ENCODE data around the gene ATG4A. TPM values are rescaled to one million over a fixed set of nuclear protein-coding genes. Genes with fewer than 3 reads are reported as not detected.

ATG4A gene
- total and polyA plus RNA-seq, 2 of the 8 experiments (the other 6 are each of a cell fraction or from before 2014, with no cell fraction given) = 1.2 to 2.0 TPM

GRCh38 chrX:108087792-108088191, 3.8 kb upstream of the ATG4A start:
- Histone ChIP-seq H4K20me1 (replicated peaks in 1 of 2; ENCODE audit: control insufficient read depth in 1 of 2, insufficient read depth in 2 of 2, low read length in 2 of 2) (no peaks in the 10 kb centered on the region), H3K56ac (replicated peaks; ENCODE audit: insufficient read length, low read depth, low read length) (no peak overlapping the region), H3K23me2 (ENCODE audit: low read depth, low read length) (peaks cover 4% of the 10 kb centered on the region; the same call in 1 of the 2 replicates), H2BK20ac (ENCODE audit: low read length) (no peak overlapping the region), H3K79me1 (ENCODE audit: low read depth, low read length) (no peaks in the 10 kb centered on the region), H3K36me3 (ENCODE audit: control insufficient read depth in 2 of 4, insufficient read depth in 4 of 4, low read length in 3 of 4) (peaks cover 4 to 12% (median 6%) of the 10 kb centered on the region in 4 experiments; a peak in 6 of 8 replicates), H4K8ac (ENCODE audit: extremely low read depth, insufficient read depth, low read length) (no peak overlapping the region), H3K27me3 (replicated peaks in 1 of 4; ENCODE audit: control insufficient read depth in 3 of 4, extremely low read depth in 1 of 4, insufficient read depth in 3 of 4, low read length in 3 of 4) (no peaks in the 10 kb centered on the region), H2AFZ (ENCODE audit: low read length) (no peak overlapping the region), H3K27ac (ENCODE audit: low read depth, low read length) (no peak overlapping the region), H2BK120ac (replicated peaks; ENCODE audit: low read depth, low read length) (no peak overlapping the region), H3K4me2 (ENCODE audit: insufficient read depth in 1 of 2, low read depth in 2 of 2, low read length in 2 of 2) (no peak overlapping the region), H3K4me1 (replicated peaks in 1 of 4; ENCODE audit: control insufficient read depth in 3 of 4, insufficient read depth in 4 of 4, low read length in 3 of 4) (no peaks in the 10 kb centered on the region), H3K4ac (replicated peaks; ENCODE audit: insufficient read length, low read depth, low read length) (no peak overlapping the region), H3K9me3 (ENCODE audit: insufficient read depth in 2 of 2, low read depth in 1 of 2, low read length in 1 of 2) (no peaks in the 10 kb centered on the region), H3K9ac (replicated peaks in 1 of 4; ENCODE audit: extremely low read depth in 1 of 4, low read depth in 3 of 4, low read length in 3 of 4) (no peak overlapping the region), H2BK12ac (ENCODE audit: low read depth, low read length) (no peak overlapping the region), H3K79me2 (ENCODE audit: control insufficient read depth in 1 of 2, insufficient read depth in 2 of 2, low read length in 2 of 2) (peaks cover 0 to 9% of the 10 kb centered on the region in 2 experiments; a peak in 2 of 4 replicates), H2AK5ac (ENCODE audit: low read depth, low read length) (no peak overlapping the region), H3K4me3 (ENCODE audit: extremely low read depth in 1 of 4, insufficient read depth in 2 of 4, low read depth in 3 of 4, low read length in 4 of 4) (no peak overlapping the region), H2BK5ac (ENCODE audit: low read depth, low read length) (no peak overlapping the region), H4K91ac (replicated peaks; ENCODE audit: insufficient read length, low read length) (no peak overlapping the region), H3K14ac (ENCODE audit: insufficient read length) (no peak overlapping the region), H4K5ac (ENCODE audit: insufficient read length, low read depth, low read length) (no peak overlapping the region), H2BK15ac (ENCODE audit: low read length) (no peak overlapping the region), H3K23ac (ENCODE audit: insufficient read length) (no peak overlapping the region), H3K18ac (ENCODE audit: extremely low read depth, low read length) (no peak overlapping the region)
- ChIA-PET CTCF (ENCODE audit: partially characterized antibody) (no interaction called here), POLR2A (ENCODE audit: partially characterized antibody) (no interaction called here)
- WGBS, 2 experiments (ENCODE audit: extremely low coverage in 1 of 2, insufficient coverage in 1 of 2, insufficient read length in 1 of 2, insufficient replicate concordance in 2 of 2, low coverage in 1 of 2, low lambda C conversion rate in 2 of 2, missing lambda C conversion rate in 1 of 2) = 92% methylated on average over 6 of the region's 6 CpGs; no CpG with 5 or more reads in 1 of the 2 experiments
- FAIRE-seq = no peak
- DNase-seq (ENCODE audit: low read depth in 1 of 2, low spot score in 2 of 2) = no peak
- TF ChIP-seq FOSL1 (IDR thresholded peaks at IDR 0.05; ENCODE audit: insufficient read depth, low read depth, low read length) (no peak), RNF2 (IDR thresholded peaks at IDR 0.05; ENCODE audit: borderline replicate concordance, low read depth, low read length, missing control alignments, poor library complexity, severe bottlenecking) (no peak), HDAC2 (IDR thresholded peaks at IDR 0.05; ENCODE audit: borderline replicate concordance in 1 of 2, low read depth in 2 of 2, low read length in 2 of 2) (no peak), CEBPB (IDR thresholded peaks at IDR 0.05; ENCODE audit: low read depth, low read length) (no peak)

All from H1 (cell line).